NCI-H226 (cell line): Measurements from ENCODE around the gene NR1H2.

Experiments
- DNase-seq: peaks from one replicate; pipeline ENCODE4 v3.0.0-alpha.2; 2015

NR1H2 gene

DNA sequence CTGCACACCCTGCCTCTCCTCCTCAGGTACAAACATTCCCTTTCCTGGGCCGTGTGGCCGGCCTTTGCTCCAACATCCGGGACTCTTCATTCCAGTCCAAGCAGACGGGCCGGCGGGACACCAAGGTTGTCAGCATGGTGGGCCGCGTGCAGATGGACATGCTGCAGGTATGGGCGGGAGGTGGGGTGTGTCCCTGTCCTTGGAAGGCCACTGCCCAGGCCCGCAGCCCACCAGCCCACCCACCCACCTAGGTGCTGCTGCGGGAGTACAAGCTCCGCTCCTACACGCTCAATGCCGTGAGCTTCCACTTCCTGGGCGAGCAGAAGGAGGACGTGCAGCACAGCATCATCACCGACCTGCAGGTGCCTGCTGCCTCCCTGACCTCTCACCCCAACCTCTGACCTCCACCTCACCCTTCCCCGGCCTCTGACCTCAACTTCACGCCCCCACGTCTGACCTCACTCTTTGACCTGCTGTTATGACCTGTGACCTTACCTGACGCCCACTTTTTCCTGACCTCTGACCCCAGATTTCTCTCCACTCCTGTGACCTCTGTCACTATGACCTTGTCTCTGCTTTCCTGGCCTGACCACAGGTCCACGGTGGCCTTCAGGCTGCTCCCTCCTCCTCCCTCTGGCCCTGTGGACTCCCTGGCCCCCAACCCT lies 30.0 kb downstream of the NR1H2 start:
- DNase-seq, result no peak

DNA sequence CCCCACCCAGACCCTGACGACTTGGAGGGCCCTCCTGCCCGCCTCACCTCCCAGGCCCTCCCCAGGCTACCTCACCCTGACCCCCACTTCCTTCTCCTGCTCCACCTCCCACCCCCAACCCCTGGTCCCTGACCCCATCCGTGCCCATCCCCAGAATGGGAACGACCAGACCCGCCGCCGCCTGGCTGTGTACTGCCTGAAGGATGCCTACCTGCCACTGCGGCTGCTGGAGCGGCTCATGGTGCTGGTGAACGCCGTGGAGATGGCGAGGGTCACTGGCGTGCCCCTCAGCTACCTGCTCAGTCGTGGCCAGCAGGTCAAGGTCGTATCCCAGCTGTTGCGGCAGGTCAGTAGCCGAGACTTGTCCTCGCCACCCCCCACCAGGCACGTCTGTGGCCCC lies 30.6 kb downstream of the NR1H2 start:
- no peak for DNase-seq

DNA sequence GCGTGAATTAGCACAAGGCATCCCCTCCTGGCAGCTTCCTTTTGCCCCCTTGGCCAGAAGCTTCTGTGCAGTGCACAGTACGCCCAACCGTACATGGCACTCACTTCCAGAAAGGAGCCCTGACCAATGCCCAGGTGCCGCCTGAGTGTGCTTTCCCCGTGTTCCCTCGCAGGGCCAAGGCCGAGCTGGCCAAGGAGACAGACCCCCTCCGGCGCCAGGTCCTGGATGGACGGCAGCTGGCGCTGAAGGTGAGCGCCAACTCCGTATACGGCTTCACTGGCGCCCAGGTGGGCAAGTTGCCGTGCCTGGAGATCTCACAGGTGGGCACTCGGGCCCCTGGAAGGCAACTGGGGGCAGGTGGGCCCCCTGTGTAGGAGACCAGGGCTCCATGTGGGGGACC lies 33.1 kb downstream of the NR1H2 start:
- DNase-seq, result no peak

DNA sequence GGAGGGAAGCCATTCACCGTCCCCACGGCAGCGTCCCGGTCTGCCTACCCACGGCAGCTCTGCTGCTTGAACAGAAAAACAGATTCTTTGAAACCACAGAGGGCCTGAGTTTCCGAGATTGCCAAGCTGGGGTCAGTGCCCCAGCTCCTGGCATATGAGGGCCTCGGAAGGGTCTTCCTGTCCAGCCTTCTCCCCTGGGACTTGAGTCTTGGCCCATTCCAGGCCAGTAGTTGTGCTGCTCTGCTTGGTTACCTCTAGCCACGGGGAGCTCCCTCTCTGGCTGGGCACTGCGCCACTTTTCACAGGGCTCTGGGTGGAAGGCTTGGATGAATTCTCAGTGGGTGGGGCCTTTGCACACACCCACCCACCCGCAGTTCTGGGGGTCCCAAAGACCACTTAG lies 33.9 kb downstream of the NR1H2 start:
- DNase-seq, result no peak

DNA sequence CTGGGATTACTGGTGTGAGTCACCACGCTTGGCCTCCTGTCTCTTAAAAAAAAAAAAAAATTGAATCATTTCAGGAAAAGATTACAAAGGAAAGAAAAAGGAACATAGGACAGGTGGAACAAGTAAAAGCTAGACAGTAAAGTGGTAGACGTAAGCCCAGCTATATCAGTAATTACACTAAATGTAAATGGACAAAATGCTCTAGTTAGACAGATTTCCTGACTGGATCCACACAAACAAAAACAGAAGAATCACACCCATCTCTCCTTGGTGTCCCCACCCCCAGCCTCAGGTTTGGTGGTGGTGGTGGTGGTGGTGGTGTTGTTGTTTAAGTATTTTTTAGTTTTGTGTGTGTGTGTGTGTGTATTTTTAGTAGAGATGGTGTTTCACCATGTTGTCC lies 36.2 kb downstream of the NR1H2 start:
- no peak for DNase-seq

DNA sequence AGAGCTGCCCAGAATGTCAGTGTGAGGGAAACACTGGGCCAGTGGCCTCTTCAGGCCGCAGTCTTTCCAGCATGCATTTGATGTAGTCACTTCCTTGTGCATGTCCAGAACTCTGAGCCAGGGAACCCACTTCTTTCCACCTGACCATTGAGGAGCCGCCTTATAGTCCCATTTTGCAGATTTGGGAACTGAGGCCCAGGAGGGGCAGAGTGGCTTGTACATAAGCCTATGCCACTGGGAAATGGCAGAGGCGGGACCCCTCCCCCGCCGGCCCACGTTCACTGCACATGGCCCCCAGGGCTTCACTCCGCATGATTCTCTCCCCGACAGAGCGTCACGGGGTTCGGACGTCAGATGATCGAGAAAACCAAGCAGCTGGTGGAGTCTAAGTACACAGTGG lies 36.8 kb downstream of the NR1H2 start:
- no peak for DNase-seq

DNA sequence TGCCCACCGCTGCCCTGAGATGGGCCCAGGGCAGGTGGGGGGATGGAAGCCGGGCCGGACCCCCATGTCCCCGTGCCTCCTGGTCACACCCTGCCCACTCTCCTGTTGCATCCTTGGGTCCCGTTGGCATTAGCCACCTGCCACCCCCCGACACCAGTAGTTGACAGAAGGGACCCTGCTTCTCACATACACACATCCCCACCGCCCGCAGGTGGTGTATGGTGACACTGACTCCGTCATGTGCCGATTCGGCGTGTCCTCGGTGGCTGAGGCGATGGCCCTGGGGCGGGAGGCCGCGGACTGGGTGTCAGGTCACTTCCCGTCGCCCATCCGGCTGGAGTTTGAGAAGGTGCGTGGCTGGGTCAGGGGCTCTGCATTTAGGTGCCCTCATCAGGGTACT lies 37.3 kb downstream of the NR1H2 start:
- no peak for DNase-seq

DNA sequence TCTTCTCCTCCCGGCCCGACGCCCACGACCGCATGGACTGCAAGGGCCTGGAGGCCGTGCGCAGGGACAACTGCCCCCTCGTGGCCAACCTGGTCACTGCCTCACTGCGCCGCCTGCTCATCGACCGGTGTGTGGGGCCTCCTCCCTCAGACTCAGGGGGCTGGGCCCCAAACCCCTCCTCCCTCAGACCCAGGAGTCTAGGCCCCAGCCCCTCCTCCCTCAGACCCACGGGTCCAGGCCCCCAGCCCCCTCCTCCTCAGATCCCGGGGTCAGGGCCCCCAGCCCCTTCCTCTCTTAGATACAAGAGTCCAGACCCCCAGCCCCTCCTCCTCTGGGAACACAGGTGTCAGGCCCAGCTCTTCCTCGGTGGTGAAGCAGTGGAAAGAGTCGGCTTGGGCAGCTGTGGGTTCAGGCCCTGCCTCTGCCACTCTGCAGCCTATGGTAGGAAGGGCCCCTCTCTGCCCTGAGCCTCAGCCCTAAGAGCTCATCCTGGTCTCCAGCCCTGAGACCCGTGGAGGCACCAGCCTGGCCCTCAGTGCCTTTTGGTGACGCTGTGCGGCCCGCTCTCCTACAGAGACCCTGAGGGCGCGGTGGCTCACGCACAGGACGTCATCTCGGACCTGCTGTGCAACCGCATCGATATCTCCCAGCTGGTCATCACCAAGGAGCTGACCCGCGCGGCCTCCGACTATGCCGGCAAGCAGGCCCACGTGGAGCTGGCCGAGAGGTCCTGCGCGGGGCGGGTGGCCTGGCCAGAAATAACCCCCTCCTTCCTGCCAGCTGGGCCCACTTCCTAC lies 38.8 kb downstream of the NR1H2 start:
- no peak for DNase-seq

DNA sequence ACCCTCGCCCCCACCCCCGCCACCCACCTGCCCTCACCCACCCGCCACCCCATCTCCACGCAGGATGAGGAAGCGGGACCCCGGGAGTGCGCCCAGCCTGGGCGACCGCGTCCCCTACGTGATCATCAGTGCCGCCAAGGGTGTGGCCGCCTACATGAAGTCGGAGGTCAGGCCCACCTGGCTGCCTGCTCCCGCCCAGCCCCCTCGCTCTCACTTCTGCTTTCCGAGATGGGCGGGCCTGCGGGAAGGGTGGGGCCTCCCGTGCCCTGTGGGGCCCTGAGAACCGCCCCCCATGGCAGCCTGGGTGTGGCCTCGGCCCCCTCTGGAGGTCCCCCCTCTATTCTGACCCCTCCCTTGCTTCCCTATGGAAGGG lies 39.4 kb downstream of the NR1H2 start:
- no peak for DNase-seq

DNA sequence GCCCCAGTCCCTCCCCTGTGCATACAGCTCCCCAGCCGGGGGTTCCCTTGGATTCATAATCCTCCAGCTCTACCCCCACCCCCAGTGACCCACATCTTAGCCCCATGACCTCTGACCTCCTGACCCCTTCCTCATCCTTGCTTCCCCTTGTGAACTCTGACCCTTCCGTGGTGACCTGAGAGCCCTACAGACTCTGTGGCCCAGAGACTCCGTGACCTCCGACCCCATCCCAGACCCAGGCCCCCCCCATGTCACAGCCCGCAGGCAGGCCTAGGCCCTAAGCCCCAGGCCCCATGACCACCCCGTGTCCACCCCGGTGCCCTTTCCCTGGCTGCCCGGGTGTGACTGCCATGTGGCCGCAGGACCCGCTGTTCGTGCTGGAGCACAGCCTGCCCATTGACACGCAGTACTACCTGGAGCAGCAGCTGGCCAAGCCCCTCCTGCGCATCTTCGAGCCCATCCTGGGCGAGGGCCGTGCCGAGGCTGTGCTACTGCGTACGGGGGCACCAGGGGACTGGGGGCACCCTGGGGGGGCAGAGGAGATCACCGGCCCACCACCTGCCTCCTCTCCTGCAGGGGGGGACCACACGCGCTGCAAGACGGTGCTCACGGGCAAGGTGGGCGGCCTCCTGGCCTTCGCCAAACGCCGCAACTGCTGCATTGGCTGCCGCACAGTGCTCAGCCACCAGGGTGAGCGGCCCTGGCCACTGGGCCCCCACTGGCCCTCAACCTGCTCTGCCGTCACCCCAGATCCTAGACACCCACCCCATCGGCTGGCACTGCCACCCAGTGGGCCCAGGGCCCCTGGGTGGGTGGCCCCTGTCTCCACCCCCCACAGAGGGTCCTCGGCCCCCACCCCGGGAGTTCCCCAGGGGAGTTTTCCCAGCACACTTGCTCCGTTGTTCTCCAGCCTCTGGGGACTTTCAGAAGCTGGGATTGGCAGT lies 40.0 kb downstream of the NR1H2 start:
- DNase-seq, result no peak

DNA sequence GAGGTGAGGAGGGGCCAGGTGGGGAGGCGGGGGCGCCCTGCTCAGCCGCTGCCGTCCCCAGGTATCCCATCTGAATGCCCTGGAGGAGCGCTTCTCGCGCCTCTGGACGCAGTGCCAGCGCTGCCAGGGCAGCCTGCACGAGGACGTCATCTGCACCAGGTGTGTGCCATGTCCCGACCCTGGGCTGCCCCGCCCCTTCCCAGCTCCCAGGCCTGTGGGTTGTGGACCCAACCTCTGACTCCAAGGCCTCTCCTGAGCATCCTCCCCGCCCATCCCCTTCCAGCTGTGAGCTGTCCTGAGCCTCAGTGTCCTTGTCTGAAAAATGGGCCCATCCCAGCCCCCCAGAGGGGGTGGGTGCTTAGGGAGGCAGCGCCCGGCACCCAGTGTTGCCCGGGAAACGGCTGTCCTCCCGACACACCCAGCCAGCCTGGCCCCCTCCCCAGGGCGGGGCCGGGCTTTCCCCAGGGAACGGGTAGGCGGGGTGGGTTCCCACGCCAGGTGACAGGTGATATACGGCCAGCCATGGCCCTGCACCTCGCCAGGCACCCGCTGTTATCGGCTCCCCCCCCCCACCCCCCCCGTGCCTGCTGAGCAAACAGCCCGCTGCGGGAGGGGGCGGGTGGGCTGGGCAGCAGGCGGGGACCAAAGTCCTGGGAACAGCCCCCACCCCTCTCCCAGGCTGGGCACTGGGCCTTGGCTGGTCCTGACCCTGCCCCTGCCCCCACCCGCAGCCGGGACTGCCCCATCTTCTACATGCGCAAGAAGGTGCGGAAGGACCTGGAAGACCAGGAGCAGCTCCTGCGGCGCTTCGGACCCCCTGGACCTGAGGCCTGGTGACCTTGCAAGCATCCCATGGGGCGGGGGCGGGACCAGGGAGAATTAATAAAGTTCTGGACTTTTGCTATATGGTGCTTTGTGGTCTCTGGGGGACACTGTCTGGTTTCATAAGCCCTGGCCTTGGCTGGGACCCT lies 41.1 kb downstream of the NR1H2 start:
- DNase-seq, result no peak

DNA sequence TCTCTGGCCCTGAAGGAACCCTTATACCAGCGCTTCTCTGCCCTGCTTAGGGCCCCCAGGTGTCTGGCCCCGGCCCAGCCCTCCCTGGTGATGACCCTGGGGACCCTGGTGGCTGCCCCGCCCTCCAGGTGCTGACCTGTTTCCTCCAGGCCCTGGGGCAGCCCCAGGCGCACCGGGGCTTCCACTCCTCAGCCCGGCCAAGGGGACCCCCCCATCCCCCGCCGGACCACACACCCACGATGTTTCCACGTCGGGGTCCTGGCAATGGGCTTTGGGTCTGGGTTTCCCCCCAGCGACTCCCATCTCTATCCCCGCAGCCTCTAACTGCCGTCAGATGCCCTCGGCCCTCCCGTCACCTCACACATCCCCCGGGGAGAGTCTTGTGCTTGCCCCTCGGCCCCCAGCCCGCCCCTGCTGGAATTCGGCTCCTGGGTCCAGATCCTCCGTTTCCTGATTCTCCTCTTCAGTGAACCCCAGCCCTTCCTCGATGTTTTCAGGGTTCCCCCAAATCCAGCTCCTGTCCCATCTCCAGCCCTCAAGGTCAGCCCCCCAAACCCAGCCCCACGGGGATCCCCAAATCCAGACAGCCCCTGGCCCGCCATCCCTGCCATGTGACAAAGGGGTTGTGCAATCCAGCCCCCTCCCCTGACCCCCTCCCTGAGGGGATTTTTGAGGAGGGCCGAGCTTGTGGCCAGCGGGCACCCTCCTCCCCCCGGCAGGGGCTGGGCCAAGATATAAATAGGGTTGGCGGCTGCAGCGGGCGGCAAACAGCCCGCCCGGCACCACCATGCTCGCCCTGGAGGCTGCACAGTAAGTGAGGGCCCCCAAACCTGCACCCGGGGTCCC lies 42.1 kb downstream of the NR1H2 start, which contains the start of gene SPIB:
Gene SPIB, plus strand, starts transcription at position 763 of the 846 bp plus-strand sequence. Its CDS starts 25 bp downstream, at position 788.
- DNase-seq, result no peak

DNA sequence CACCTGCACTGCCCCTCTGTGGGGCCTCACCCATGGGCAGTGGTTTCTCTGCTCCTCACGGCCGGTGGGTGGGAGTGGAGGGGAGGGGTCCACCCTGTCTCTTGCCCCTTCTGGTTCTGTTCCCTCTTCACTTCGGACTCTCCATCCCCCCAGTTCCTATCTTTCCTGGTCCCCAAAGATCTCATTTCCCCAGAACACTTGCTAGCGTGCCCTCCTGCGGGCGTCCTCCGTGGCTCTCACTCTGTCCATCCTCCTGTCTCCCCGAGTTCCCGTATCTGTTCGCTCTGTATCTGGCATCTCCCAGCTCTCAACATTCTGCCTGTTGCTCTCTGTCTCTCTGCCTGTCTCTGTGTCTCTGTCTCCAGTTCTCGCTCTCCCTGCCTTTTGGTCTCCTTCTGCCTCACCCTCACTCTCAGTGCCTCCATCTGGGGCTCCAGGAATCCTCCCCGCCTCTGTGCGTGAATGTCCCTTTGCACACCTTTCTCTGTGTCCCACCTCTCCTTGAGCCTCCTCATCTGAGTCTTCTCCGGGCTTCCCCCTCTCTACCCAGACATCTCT lies 42.8 kb downstream of the NR1H2 start:
- no peak for DNase-seq

DNA sequence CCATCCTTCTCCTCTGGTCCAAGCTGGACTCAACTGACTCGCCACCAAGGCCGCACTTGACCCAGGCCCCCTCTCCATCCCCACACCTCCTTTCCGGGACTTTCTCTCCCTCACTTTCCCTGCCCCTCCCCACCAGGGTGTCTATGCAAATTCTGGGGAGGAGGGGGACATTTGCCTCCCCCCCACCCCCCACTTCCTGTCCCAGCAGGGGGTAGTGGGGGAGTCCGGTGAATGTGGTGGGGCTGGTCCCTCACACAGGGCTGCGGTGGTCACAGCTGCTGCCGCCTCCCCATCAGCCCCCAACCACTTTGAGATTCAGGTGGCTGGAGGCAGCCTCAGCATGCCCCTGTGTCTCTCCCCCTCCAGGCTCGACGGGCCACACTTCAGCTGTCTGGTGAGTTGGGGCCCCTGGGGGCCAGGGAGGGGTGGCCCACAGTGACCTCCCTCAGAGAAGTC lies 43.4 kb downstream of the NR1H2 start:
- no peak for DNase-seq

DNA sequence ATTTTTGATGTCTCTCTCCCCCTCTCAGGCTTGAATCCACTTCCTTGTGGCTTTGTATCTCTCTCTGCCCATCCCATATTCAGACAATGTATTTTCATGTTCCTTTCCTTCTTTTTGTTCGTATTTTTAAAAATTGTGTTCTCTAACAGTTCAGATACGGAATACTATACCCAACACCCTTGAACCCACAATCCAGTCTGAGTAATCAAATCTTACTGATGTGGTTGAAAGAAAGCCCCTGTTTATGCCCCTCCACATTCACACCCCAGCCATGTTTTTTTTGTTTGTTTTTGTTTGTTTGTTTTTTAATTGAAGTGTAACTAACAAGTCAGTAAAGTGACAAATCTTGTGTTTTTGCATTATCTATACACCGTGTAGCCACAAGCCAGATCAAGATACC lies 43.9 kb downstream of the NR1H2 start:
- no peak for DNase-seq

DNA sequence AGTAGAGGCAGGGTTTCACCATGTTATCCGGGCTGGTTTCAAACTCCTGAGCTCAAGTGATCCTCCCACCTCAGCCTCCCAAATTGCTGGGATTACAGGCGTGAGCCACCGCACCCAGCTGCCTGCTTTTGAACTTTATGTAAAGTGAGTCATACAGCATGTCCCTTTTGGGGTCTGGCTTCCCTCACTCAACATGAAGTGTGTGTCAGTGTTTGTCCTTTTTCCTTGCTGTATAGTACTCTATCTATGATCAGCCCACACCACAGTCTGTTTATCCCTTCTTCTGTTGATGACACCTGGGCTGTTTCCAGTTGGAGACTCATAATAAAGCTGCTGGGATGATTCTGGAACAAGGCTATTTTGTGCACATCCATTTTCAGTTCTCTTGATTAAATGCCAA lies 44.6 kb downstream of the NR1H2 start:
- no peak for DNase-seq

DNA sequence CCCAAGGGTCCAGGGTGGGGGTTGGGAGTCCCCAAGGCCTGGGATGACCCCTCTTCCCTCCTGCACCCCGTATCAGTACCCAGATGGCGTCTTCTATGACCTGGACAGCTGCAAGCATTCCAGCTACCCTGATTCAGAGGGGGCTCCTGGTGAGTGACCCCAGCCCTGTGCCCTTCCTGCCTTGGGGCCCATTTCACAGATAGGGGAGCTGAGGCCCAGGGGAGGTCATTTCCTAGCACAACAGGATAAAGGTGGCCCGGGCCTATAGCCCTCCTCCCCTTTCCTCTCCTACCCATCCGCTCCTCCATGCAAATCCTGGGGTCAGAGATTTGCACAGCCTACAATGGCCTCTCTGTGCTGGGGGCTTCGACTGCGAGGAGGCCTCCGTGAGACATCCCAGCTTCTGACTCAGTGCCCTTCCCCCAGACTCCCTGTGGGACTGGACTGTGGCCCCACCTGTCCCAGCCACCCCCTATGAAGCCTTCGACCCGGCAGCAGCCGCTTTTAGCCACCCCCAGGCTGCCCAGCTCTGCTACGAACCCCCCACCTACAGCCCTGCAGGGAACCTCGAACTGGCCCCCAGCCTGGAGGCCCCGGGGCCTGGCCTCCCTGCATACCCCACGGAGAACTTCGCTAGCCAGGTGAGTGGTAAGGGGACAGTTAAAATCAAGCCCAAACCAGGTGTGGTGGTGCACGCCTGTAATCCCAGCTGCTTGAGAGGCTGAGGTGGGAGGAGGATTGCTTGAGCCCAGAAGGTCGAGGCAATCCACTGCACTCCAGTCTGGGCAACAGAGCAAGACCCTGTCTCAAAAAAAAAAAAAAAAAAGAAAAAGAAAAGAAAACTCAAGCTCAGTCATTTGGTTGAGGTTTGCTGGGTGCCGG lies 46.4 kb downstream of the NR1H2 start:
- DNase-seq, result no peak

DNA sequence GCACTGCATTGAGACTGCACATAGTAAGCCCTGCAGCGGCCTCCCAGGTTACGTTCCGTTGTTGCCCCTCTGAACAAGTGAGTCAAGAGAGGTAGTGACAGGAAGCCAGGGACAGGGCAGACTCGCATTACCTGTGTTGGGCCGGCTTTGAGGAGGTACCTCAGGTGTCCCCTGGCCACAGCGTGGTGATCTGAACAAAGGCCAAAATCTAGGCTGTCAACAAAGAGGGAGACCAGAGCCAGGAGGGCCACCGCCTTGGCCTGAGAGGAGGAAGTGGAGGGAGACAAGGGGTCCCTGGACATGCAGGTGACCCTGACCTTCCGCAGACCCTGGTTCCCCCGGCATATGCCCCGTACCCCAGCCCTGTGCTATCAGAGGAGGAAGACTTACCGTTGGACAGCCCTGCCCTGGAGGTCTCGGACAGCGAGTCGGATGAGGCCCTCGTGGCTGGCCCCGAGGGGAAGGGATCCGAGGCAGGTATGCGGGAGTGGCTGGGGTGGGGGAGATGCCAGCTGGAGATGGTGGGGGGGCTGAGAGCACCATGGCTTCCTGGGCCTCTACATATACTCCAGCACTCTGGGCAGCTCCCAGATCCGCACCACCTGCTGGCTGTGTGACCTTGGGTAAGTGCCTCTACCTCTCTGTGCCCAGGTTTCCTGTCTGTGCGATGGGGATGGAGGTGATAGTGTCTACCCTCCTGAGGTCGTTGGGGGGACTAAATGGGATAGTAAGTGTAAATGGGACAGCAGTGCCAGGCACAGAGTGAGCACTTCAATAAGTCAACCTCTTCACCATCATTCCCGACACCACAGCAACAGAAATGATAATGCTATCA lies 47.2 kb downstream of the NR1H2 start:
- no peak for DNase-seq

DNA sequence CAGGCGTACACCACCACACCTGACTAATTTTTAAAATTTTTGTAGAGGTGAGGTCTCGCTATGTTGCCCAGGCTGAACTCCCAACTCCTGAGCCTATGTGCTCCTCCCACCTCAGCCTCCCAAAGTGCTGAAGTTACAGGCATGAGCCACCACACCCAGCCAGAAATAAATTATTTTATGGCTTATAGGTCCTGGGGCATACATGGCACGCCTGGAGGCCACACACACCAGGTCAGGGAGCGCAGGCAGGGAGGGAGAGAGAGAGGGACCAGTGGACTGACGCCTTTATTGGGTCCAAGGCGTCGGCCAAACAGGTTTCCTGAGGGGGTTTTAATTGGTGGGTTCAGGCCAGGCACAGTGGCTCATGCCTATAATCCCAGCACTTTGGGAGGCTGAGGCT lies 49.3 kb downstream of the NR1H2 start:
- DNase-seq, result no peak
